ENCODE data around the gene FHAD1.

GRCh38 chr1:15445390-15446122, 198.5 kb downstream of the FHAD1 start:
- TF ChIP-seq ZNF34 (CRISPR knock-in tag; IDR thresholded peaks at IDR 0.05; ENCODE audit: borderline replicate concordance): no peak
- no peak for TF ChIP-seq STAT6 (CRISPR knock-in tag; IDR thresholded peaks at IDR 0.05; ENCODE audit: borderline replicate concordance)
- no peak for TF ChIP-seq CTCF (CRISPR knock-in tag; IDR thresholded peaks at IDR 0.05)
- no peak for TF ChIP-seq REST (IDR thresholded peaks at IDR 0.05; ENCODE audit: borderline replicate concordance in 1 of 2, low read depth in 1 of 2, low read length in 2 of 2)
- TF ChIP-seq ZNF354B (CRISPR knock-in tag; IDR thresholded peaks at IDR 0.05): no peak

Data from HepG2 (cell line).